DLD1 (cell line): ENCODE measurements around the gene HEXIM2.

Source experiments
- in situ Hi-C: cut with HindIII; loops from 2 replicates; pipeline ENCODE4 v1.10.0; 2017; ENCODE audit warnings: low sequenced_read_pairs

The HEXIM2 gene

GRCh38 chr17:45127548-45128300, 34.0 kb upstream of the HEXIM2 start:
- in situ Hi-C loops, result no loop called here

- in situ Hi-C loops, result no loop called here
Measured at GRCh38 chr17:45128331-45128730, 33.3 kb upstream of the HEXIM2 start.

GRCh38 chr17:45128989-45129388, 32.7 kb upstream of the HEXIM2 start:
- in situ Hi-C loops, result no loop called here

GRCh38 chr17:45129426-45129939, 32.2 kb upstream of the HEXIM2 start:
- in situ Hi-C loops, result no loop called here

GRCh38 chr17:45129940-45130680, 31.6 kb upstream of the HEXIM2 start:
- in situ Hi-C loops, result no loop called here

DNA sequence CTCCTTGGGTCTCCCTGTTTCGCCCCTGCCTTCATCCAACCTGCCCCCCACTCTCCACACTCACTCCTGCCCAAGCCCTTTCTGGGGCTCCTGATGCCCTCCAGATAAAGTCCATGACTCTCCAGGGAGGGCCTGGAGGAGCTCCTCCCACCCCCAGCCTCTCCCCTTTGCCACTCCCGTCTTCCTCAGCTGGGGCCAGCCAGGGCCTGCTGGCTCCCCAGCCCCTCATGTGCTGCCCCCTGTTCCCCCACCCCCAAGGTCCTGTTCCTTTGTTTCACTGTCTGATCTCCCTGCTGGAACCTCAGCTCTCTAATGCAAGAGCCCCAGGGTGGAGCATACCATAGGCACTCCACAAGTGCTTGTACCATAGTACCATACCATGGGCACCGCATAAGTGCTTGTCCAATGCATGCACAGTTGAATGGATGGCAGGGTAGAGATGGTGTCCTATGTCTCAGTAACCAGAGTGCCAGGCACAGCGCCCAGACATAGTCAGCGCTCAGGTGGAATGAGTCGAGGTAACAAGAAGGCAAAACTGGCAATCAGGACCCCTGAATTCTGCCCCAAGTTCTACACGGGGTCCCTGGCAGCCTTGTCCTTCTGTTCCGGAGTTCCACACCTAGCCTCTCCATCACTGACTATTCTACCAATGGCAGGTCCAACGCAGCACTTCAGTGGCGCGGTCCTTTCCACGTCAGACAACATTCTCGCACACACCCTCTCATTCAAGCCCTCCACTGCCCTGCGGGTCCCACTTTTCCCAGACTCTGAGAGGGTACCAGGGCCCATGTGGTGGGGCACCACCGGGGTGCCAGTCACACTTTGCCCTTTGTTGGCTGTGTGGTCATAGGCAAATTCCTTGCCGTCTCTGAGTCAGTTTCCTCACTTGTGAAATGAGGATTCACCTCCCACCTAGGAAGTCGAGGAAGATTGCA, 30.7 kb upstream of the HEXIM2 start:
- in situ Hi-C loops, result no loop called here

- in situ Hi-C loops, result no loop called here
Measured at GRCh38 chr17:45131616-45132319, 29.9 kb upstream of the HEXIM2 start.

GRCh38 chr17:45132320-45132571, 29.4 kb upstream of the HEXIM2 start, which contains the start of gene PLCD3:
TSS of gene PLCD3 (minus strand) at chr17:45132515. CDS start at chr17:45132410, 105 bp downstream.
- in situ Hi-C loops, result no loop called here

- in situ Hi-C loops, result no loop called here
Measured at GRCh38 chr17:45132572-45133463, 28.9 kb upstream of the HEXIM2 start.

DNA sequence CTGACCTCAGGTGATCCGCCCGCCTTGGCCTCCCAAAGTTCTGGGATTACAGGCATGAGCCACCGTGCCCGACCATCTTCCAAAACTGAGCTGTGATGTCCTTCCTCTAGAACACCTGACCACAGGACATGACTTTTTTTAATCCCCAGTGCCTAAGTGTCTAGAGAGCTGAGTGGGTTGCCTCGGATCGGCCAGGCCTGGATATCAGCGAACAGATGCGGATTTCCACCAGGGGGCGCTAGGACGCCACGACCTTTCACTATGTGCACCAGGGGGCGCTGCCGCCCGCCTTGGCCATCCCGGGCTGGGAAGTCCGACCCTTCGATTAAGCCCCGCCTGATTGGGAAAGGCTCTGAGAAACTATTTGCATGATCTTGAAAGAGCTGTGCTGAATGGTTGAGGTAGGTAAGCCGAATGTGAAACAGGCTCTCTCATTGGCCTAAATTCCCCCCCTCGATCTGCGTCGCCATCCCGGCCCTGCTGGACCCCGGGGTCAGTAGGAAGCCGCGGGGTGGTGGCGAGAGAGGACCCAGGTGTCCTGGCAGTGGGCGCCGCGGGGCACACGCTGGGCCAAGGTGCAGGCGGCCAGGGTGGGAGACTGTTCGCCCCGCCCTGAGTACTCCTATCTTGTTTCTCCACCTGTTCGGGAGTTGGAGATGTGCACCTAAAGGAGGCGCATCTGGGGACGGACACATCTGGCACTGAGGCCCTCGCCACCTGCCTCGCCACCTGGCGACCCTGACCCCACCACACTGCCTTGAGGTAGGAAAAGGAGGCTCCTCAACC, 26.3 kb upstream of the HEXIM2 start, which contains the start of gene ACBD4:
Gene ACBD4, plus strand, starts transcription at position 496 of the 786 bp plus-strand sequence. CDS start 458 bp downstream, outside the sequence.
- in situ Hi-C loops, result no loop called here

GRCh38 chr17:45135978-45136791, 25.5 kb upstream of the HEXIM2 start:
- in situ Hi-C loops, result no loop called here

DNA sequence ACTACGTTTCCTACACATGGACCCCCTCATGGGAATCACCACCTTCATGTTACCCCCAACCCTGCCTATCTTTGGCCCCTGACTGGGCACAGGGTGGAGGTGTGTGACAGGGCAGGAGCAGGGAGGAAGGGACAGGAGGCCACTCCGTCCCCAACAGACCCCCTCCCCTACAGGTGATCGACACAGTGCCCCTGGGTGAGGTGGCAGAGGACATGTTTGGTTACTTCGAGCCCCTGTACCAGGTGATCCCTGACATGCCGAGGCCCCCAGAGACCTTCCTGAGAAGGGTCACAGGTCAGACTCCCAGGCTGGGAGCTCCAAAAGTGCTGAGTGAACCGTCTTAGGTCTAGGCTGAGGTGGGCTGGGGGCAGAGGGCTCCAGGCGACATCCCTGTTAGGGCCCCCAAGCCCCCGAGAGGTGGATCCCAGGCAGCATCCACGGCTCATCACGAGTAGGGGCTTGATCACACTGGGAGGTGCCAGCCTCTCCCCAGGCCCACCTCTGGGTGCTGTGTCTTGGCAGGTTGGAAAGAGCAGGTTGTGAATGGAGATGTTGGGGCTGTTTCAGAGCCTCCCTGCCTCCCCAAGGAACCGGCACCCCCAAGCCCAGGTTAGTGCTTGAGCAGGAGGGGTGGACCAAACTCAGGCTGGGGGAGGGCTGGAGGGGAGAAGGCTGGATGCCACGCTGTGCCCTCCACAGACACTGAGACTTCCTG, 24.7 kb upstream of the HEXIM2 start:
- in situ Hi-C loops, result no loop called here

DNA sequence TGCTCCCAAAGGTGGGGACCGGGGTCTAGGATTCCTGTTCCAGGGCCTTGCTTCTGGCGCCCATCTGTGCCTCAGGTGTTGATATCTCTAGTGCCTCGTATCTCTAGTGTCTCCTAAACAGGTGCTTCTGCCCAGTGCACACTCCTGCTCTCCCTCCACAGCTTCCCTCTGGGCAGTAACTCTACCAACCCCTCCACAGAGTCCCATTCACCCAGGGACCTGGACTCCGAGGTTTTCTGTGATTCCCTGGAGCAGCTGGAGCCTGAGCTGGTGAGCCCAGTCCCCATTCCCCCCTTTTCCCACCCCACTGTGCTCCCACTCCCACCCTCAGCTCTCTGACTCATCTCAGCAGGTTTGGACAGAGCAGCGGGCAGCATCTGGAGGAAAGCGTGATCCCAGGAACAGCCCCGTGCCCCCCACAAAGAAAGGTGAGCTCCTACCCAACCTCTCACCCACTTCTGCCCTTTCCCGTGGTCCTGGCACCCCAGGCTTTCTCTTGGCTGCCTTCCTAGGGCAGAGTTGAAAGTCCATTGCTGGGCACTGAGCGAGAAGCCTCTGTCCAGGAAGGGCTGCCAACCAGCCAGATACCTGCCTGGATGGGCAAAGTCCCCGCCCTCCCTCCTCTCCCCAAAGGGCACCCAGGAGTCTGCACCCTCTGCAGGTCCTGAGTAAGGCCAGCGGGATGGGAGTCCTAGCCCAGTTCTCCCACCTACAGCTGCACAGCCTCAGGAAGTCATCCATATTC, 23.9 kb upstream of the HEXIM2 start:
- in situ Hi-C loops, result no loop called here

DNA sequence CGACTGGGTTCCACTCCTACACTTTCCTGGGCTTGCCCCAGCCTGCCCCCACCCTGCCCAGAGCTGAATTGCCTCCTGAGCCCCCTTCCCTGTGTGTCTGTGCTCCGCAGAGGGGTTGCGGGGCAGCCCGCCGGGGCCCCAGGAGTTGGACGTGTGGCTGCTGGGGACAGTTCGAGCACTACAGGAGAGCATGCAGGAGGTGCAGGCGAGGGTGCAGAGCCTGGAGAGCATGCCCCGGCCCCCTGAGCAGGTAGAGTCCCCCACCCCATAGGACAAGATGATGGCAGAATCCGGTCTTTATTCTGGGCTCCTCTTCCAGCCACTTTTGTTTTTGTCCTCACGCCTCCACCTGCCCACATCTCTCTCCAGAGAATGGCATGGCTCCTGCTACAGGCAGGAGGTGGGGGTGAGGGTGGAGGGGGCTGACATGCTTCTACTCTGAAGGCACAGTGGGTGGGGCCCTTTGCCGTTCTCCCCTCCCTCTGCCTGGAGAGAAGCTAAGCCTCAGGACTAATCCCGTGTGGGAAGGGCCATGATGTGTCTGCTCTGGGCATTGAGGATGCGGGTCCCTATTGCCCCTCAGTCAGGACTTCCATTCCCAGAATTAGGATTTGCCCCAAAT, 22.7 kb upstream of the HEXIM2 start:
- in situ Hi-C loops, result no loop called here

DNA sequence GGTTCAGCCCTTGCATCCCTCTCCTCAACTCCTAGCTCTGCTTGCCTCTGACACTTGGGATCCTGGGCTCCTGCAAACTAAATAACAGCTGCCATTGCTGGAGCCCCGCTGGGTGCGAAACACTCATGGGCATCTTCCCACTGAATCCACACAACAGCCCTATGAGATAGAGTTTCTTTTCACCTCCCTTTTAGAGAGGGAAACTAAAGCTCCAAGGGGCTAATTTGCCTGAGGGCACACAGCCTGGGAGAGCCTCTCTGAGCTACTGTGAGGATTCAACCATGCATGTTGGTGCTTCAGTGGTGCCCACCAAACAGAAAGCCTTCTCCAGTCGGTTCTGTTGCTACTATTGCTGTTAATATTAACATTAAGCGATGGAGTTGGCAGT, 22.1 kb upstream of the HEXIM2 start:
- in situ Hi-C loops, result no loop called here

DNA sequence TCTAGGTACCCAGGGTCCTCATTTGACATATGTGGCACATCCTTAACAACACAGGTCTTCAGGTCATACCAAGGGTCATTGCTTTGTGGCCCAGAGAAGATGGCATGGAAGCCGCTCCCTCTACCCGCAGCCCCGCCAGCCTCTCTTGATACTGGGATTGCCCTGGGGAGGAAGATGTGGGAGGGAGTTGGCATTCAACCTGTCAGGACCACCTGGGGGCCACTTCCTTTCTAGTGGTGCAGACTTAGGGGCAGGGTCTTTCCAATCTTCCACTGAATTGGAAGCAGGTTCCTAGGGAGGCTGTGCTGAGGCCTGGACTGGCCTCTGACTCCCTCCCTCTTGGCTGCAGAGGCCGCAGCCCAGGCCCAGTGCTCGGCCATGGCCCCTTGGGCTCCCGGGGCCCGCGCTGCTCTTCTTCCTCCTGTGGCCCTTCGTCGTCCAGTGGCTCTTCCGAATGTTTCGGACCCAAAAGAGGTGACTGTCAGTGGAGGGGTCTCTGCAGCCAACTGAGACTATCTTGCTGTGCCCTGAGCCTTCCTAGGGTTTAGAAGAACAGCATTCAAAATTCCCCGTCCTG, 18.5 kb upstream of the HEXIM2 start:
- in situ Hi-C loops, result no loop called here
